Pancreas (tissue), 10 donors: ENCODE results near the gene GABRR1. TPM values are rescaled to one million over a fixed set of nuclear protein-coding genes. Genes with fewer than 3 reads are reported as not detected.
A peak's percentile ranks its signal among the peaks of the same experiment; 100 is the strongest.

Experiments used
- ATAC-seq, 4 donors: fragments of 200-7000 bp; cut with Tn5 transposase; one replicate each; pipeline versions ENCODE4 v1.8.0 to v1.9.1; 2020; ENCODE audit warnings: mild to moderate bottlenecking in 4 of 4, moderate library complexity in 4 of 4
- DNase-seq, 6 donors: peaks; one replicate each; pipeline ENCODE4 v3.0.0-alpha.2; 2020
- FAIRE-seq: peaks from 2 replicates; lab custom pipeline; 2012; peaks lifted over from hg19 to GRCh38; lab: Jason Lieb, UNC
- H3K27ac ChIP-seq, 4 donors: fragments of 200-600 bp; sonication (generic); 1 replicate in 3 of 4; 2 replicates in 1 of 4; pipeline versions ENCODE4 v1.5.0 to v1.8.0; 2020
- H3K27me3 ChIP-seq, 4 donors: fragments of 200-600 bp; one replicate each; pipeline ENCODE4 v1.8.0; 2021
- H3K36me3 ChIP-seq, 3 donors: fragments of 200-600 bp; sonication (generic) in 1 of 3; one replicate each; pipeline versions ENCODE4 v1.5.0 to v1.8.0; 2020 to 2021
- H3K4me1 ChIP-seq, 3 donors: fragments of 200-600 bp; one replicate each; pipeline ENCODE4 v1.8.0; 2021
- H3K4me3 ChIP-seq, 4 donors: fragments of 200-600 bp; sonication (generic) in 2 of 4; one replicate each; pipeline versions ENCODE4 v1.5.0 to v1.8.0; 2020 to 2021
- H3K9me3 ChIP-seq, 4 donors: fragments of 200-600 bp; one replicate each; pipeline ENCODE4 v1.8.0; 2021
- CTCF ChIP-seq, 4 donors: fragments of 200-600 bp; sonication (generic) in 3 of 4; IDR thresholded peaks; one replicate each; pipeline versions ENCODE4 v1.5.0 to v1.8.0; 2021; ENCODE audit warnings: antibody characterized with exemption in 4 of 4
- WGBS, 2 donors: extraction: QIAGEN DNeasy Blood & Tissue Kit; methylation state at CpG; one replicate each; pipeline ENCODE4 v1.1.7; 2013; 5-methylcytosine and 5-hydroxymethylcytosine counted together
- intact Hi-C, 3 donors: fragments of 100-400 bp; cut with DNase I; formaldehyde crosslinking; loops; one replicate each; pipeline versions ENCODE4 v1.11.1 to v1.14.2; 2022
- polyA plus RNA-seq, 2 donors: library from polyadenylated mRNA; stranded (reverse); fragments of 200-250 nt; gene quantifications; one replicate each; pipeline ENCODE4 v1.2.3, GENCODE V29; 2013
- total RNA-seq, 6 donors: library from RNA; stranded (reverse); fragmentation: NEBNext Ultra II Directional in 4 of 6; extraction: Animal tissue kit (Norgen Biotek cat#: 25700) in 4 of 6; gene quantifications; one replicate each; pipeline versions ENCODE4 v1.2.1 to v1.2.4, GENCODE V29; 2021 to 2023
- donor health status: healthy with polysubstance abuse.
- donor health status: DM: no; HTN: no; CAD: no; lungs with moderate emphysema.
- donor health status: DM: no; HTN: no; CAD: no.
- donor health status: control.
- donor health status: control.
- donor health status: Bipolar disorder and iron deficiency.
- donor health status: DM: yes; HTN: yes; CAD: no.
- donor health status: DM: no; HTN: no; CAD: no.
- donor health status: DM: no; HTN: no; CAD: no.
- donor health status: DM: yes; HTN: yes; CAD: no.

Gene GABRR1
- total and polyA plus RNA-seq, 8 donors = 0.02 TPM; not detected in 7

GRCh38 chr6:89140347-89141156, 76.6 kb downstream of the GABRR1 start:
- intact Hi-C loops = no loop called here
- Histone ChIP-seq H3K4me1 (peaks cover 7 to 19% (median 18%) of the 10 kb centered on the region in 3 donors), H3K36me3 (no peaks in the 10 kb centered on the region), H3K27ac (peak overlapping the region in 2 of 4 donors; percentile 56 to 58), H3K4me3 (no peak overlapping the region), H3K9me3 (no peaks in the 10 kb centered on the region), H3K27me3 (no peaks in the 10 kb centered on the region)
- FAIRE-seq (no peak), ATAC-seq (peak; percentile 94 to 99 (median 98)), DNase-seq (peak in 2 of 6 donors; percentile 14 to 30)
- no peak for TF ChIP-seq CTCF (IDR thresholded peaks at IDR 0.05)
- 41 to 48% methylated on average over 7 of the region's 7 CpGs for WGBS, 2 donors

GRCh38 chr6:89139509-89140346, 77.4 kb downstream of the GABRR1 start:
- intact Hi-C loops = no loop called here
- no peaks in the 10 kb centered on the region for H3K9me3 ChIP-seq
- DNase-seq (no peak), FAIRE-seq (no peak), ATAC-seq (peak in 3 of 4 donors; percentile 12 to 36 (median 28))
- peak overlapping the region in 2 of 4 donors; percentile 39 to 56 for H3K27ac ChIP-seq
- H3K27me3 ChIP-seq = no peaks in the 10 kb centered on the region
- peaks cover 7 to 19% (median 18%) of the 10 kb centered on the region in 3 donors for H3K4me1 ChIP-seq
- no peaks in the 10 kb centered on the region for H3K36me3 ChIP-seq
- WGBS, 2 donors = 60 to 68% methylated on average over 5 of the region's 5 CpGs
- no peak overlapping the region for H3K4me3 ChIP-seq
- TF ChIP-seq CTCF (IDR thresholded peaks at IDR 0.05) = no peak

GRCh38 chr6:89138173-89138572, 79.0 kb downstream of the GABRR1 start:
- H3K36me3 ChIP-seq = no peaks in the 10 kb centered on the region
- H3K27me3 ChIP-seq = no peaks in the 10 kb centered on the region
- 66 to 86% methylated on average over 2 of the region's 2 CpGs for WGBS, 2 donors
- H3K9me3 ChIP-seq = no peaks in the 10 kb centered on the region
- H3K27ac ChIP-seq = no peak overlapping the region
- no peak for TF ChIP-seq CTCF (IDR thresholded peaks at IDR 0.05)
- intact Hi-C loops = no loop called here
- DNase-seq (no peak), FAIRE-seq (no peak), ATAC-seq (no peak)
- peaks cover 7 to 19% (median 18%) of the 10 kb centered on the region in 3 donors for H3K4me1 ChIP-seq
- H3K4me3 ChIP-seq = no peak overlapping the region

- Histone ChIP-seq H3K9me3 (no peaks in the 10 kb centered on the region), H3K27me3 (no peaks in the 10 kb centered on the region), H3K4me1 (peaks cover 0 to 7% (median 6%) of the 10 kb centered on the region in 3 donors), H3K4me3 (no peak overlapping the region), H3K36me3 (no peaks in the 10 kb centered on the region), H3K27ac (no peak overlapping the region)
- DNase-seq (no peak), FAIRE-seq (no peak), ATAC-seq (no peak)
- 93 to 94% methylated on average over 3 of the region's 3 CpGs for WGBS, 2 donors
- intact Hi-C loops = no loop called here
- no peak for TF ChIP-seq CTCF (IDR thresholded peaks at IDR 0.05)
These were observed 82.4 kb downstream of the GABRR1 start for GRCh38 chr6:89134723-89135122.
